ENCODE results near the gene SLC6A5.

Gene SLC6A5

GRCh38 chr11:20610825-20611224, 11.4 kb downstream of the SLC6A5 start:
- no peak overlapping the region for H3K9ac ChIP-seq (ENCODE audit: insufficient read length)
- H3K4me3 ChIP-seq: no peak overlapping the region
- no peak overlapping the region for H3K27ac ChIP-seq
- no peaks in the 10 kb centered on the region for H3K9me3 ChIP-seq (ENCODE audit: low read depth, low read length)
- no peak for DNase-seq (ENCODE audit: low read depth, low spot score)
- H3K36me3 ChIP-seq (ENCODE audit: insufficient read depth, low read length): no peaks in the 10 kb centered on the region
- TF ChIP-seq EZH2 (IDR thresholded peaks at IDR 0.05) (no peak), FOXP2 (optimal IDR thresholded peaks at IDR 0.05; ENCODE audit: control extremely low read depth, extremely low read length, insufficient read depth) (no peak), POLR2AphosphoS5 (IDR thresholded peaks at IDR 0.05; ENCODE audit: borderline replicate concordance, low read depth, low read length) (no peak)

GRCh38 chr11:20611445-20611844, 12.0 kb downstream of the SLC6A5 start:
- no peak for TF ChIP-seq EZH2 (IDR thresholded peaks at IDR 0.05)
- TF ChIP-seq FOXP2 (optimal IDR thresholded peaks at IDR 0.05; ENCODE audit: control extremely low read depth, extremely low read length, insufficient read depth): no peak
- no peak for TF ChIP-seq POLR2AphosphoS5 (IDR thresholded peaks at IDR 0.05; ENCODE audit: borderline replicate concordance, low read depth, low read length)
- no peak for DNase-seq (ENCODE audit: low read depth, low spot score)
- Histone ChIP-seq H3K4me3 (no peak overlapping the region), H3K9ac (ENCODE audit: insufficient read length) (no peak overlapping the region), H3K9me3 (ENCODE audit: low read depth, low read length) (no peaks in the 10 kb centered on the region), H3K27ac (no peak overlapping the region), H3K36me3 (ENCODE audit: insufficient read depth, low read length) (no peaks in the 10 kb centered on the region)

GRCh38 chr11:20611892-20612291, 12.5 kb downstream of the SLC6A5 start:
- no peaks in the 10 kb centered on the region for H3K36me3 ChIP-seq (ENCODE audit: insufficient read depth, low read length)
- H3K9me3 ChIP-seq (ENCODE audit: low read depth, low read length): no peaks in the 10 kb centered on the region
- H3K9ac ChIP-seq (ENCODE audit: insufficient read length): no peak overlapping the region
- no peak overlapping the region for H3K4me3 ChIP-seq
- H3K27ac ChIP-seq: no peak overlapping the region
- DNase-seq (ENCODE audit: low read depth, low spot score): no peak
- TF ChIP-seq EZH2 (IDR thresholded peaks at IDR 0.05) (no peak), FOXP2 (optimal IDR thresholded peaks at IDR 0.05; ENCODE audit: control extremely low read depth, extremely low read length, insufficient read depth) (no peak), POLR2AphosphoS5 (IDR thresholded peaks at IDR 0.05; ENCODE audit: borderline replicate concordance, low read depth, low read length) (no peak)

- no peak for TF ChIP-seq FOXP2 (optimal IDR thresholded peaks at IDR 0.05; ENCODE audit: control extremely low read depth, extremely low read length, insufficient read depth)
- no peak for TF ChIP-seq POLR2AphosphoS5 (IDR thresholded peaks at IDR 0.05; ENCODE audit: borderline replicate concordance, low read depth, low read length)
- no peak for TF ChIP-seq EZH2 (IDR thresholded peaks at IDR 0.05)
- no peaks in the 10 kb centered on the region for H3K36me3 ChIP-seq (ENCODE audit: insufficient read depth, low read length)
- H3K4me3 ChIP-seq: no peak overlapping the region
- no peak for DNase-seq (ENCODE audit: low read depth, low spot score)
- no peak overlapping the region for H3K9ac ChIP-seq (ENCODE audit: insufficient read length)
- H3K9me3 ChIP-seq (ENCODE audit: low read depth, low read length): no peaks in the 10 kb centered on the region
- no peak overlapping the region for H3K27ac ChIP-seq
Measured at GRCh38 chr11:20612416-20612815, 13.0 kb downstream of the SLC6A5 start.

- no peak overlapping the region for H3K9ac ChIP-seq (ENCODE audit: insufficient read length)
- H3K4me3 ChIP-seq: no peak overlapping the region
- H3K9me3 ChIP-seq (ENCODE audit: low read depth, low read length): no peaks in the 10 kb centered on the region
- no peak for DNase-seq (ENCODE audit: low read depth, low spot score)
- TF ChIP-seq POLR2AphosphoS5 (IDR thresholded peaks at IDR 0.05; ENCODE audit: borderline replicate concordance, low read depth, low read length): no peak
- no peak for TF ChIP-seq EZH2 (IDR thresholded peaks at IDR 0.05)
- no peak for TF ChIP-seq FOXP2 (optimal IDR thresholded peaks at IDR 0.05; ENCODE audit: control extremely low read depth, extremely low read length, insufficient read depth)
- no peak overlapping the region for H3K27ac ChIP-seq
- H3K36me3 ChIP-seq (ENCODE audit: insufficient read depth, low read length): no peaks in the 10 kb centered on the region
Measured at GRCh38 chr11:20616920-20617319, 17.5 kb downstream of the SLC6A5 start.

GRCh38 chr11:20617346-20618005, 18.1 kb downstream of the SLC6A5 start:
- H3K27ac ChIP-seq: no peak overlapping the region
- H3K36me3 ChIP-seq (ENCODE audit: insufficient read depth, low read length): no peaks in the 10 kb centered on the region
- DNase-seq (ENCODE audit: low read depth, low spot score): no peak
- TF ChIP-seq POLR2AphosphoS5 (IDR thresholded peaks at IDR 0.05; ENCODE audit: borderline replicate concordance, low read depth, low read length) (no peak), FOXP2 (optimal IDR thresholded peaks at IDR 0.05; ENCODE audit: control extremely low read depth, extremely low read length, insufficient read depth) (no peak), EZH2 (IDR thresholded peaks at IDR 0.05) (no peak)
- H3K4me3 ChIP-seq: no peak overlapping the region
- H3K9me3 ChIP-seq (ENCODE audit: low read depth, low read length): no peaks in the 10 kb centered on the region
- no peak overlapping the region for H3K9ac ChIP-seq (ENCODE audit: insufficient read length)

- Histone ChIP-seq H3K36me3 (ENCODE audit: insufficient read depth, low read length) (no peaks in the 10 kb centered on the region), H3K4me3 (no peak overlapping the region), H3K27ac (no peak overlapping the region), H3K9ac (ENCODE audit: insufficient read length) (no peak overlapping the region), H3K9me3 (ENCODE audit: low read depth, low read length) (no peaks in the 10 kb centered on the region)
- TF ChIP-seq EZH2 (IDR thresholded peaks at IDR 0.05): no peak
- no peak for TF ChIP-seq FOXP2 (optimal IDR thresholded peaks at IDR 0.05; ENCODE audit: control extremely low read depth, extremely low read length, insufficient read depth)
- no peak for TF ChIP-seq POLR2AphosphoS5 (IDR thresholded peaks at IDR 0.05; ENCODE audit: borderline replicate concordance, low read depth, low read length)
- no peak for DNase-seq (ENCODE audit: low read depth, low spot score)
Measured at GRCh38 chr11:20618083-20618482, 18.7 kb downstream of the SLC6A5 start.

GRCh38 chr11:20620988-20621387, 21.6 kb downstream of the SLC6A5 start:
- Histone ChIP-seq H3K36me3 (ENCODE audit: insufficient read depth, low read length) (no peaks in the 10 kb centered on the region), H3K9me3 (ENCODE audit: low read depth, low read length) (no peaks in the 10 kb centered on the region), H3K27ac (no peak overlapping the region), H3K9ac (ENCODE audit: insufficient read length) (no peak overlapping the region), H3K4me3 (no peak overlapping the region)
- TF ChIP-seq EZH2 (IDR thresholded peaks at IDR 0.05) (no peak), POLR2AphosphoS5 (IDR thresholded peaks at IDR 0.05; ENCODE audit: borderline replicate concordance, low read depth, low read length) (no peak)
- DNase-seq (ENCODE audit: low read depth, low spot score): no peak

- Histone ChIP-seq H3K4me3 (no peak overlapping the region), H3K9ac (ENCODE audit: insufficient read length) (no peak overlapping the region), H3K27ac (no peak overlapping the region), H3K36me3 (ENCODE audit: insufficient read depth, low read length) (no peaks in the 10 kb centered on the region), H3K9me3 (ENCODE audit: low read depth, low read length) (no peaks in the 10 kb centered on the region)
- TF ChIP-seq EZH2 (IDR thresholded peaks at IDR 0.05) (no peak), FOXP2 (optimal IDR thresholded peaks at IDR 0.05; ENCODE audit: control extremely low read depth, extremely low read length, insufficient read depth) (no peak), POLR2AphosphoS5 (IDR thresholded peaks at IDR 0.05; ENCODE audit: borderline replicate concordance, low read depth, low read length) (no peak)
- no peak for DNase-seq (ENCODE audit: low read depth, low spot score)
Measured at GRCh38 chr11:20621679-20622078, 22.3 kb downstream of the SLC6A5 start.

Measured in SK-N-MC (cell line).